HG03280 (cell line): ENCODE data around the gene CEP85.

Experiments used
- ATAC-seq: cut with Tn5 transposase; IDR thresholded peaks from one replicate; pipeline ENCODE4 v1.9.1; 2021; ENCODE audit warnings: mild to moderate bottlenecking, moderate library complexity; ENCODE audit not compliant: unreplicated experiment

The CEP85 gene

DNA sequence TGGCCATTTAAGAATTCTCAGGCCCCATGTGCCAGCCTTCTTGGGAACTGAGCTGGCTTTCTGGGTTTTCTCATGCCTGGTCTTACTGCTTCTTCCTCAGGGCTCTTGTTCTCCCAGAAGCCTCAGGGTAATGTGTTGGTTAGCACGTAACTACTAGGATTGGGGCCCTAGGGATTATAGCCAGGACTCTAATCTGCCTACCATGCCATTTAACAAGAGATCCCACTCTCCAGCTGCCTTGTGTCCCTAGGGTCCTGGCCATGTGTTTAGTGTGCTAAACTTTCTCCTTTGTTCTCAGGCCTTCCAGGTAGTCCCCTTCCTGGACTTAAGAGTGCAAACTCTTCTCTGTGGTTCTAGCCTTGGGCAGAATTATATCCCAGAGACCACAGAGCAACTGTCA, 43.7 kb downstream of the CEP85 start:
- ATAC-seq, result no peak

DNA sequence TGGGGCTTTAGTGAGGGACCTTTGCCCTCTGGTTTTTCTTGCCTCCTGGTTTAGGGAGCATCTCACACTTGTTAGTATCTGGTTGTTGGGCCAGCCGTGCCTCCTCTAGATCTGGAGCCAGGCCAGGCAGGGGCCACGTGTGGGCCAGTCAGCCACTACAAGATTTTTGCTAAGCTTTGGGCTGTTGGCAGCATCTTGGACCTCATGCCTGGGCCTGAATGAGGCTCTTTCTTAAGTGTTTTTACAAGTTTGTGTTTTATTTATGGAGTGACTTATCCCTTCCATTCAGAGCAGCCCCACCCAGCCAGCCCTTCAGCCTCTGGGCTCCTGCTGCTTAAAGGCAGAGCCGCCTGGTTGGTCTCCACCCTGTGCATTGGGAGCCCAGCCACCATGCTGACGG, 44.3 kb downstream of the CEP85 start:
- no peak for ATAC-seq

DNA sequence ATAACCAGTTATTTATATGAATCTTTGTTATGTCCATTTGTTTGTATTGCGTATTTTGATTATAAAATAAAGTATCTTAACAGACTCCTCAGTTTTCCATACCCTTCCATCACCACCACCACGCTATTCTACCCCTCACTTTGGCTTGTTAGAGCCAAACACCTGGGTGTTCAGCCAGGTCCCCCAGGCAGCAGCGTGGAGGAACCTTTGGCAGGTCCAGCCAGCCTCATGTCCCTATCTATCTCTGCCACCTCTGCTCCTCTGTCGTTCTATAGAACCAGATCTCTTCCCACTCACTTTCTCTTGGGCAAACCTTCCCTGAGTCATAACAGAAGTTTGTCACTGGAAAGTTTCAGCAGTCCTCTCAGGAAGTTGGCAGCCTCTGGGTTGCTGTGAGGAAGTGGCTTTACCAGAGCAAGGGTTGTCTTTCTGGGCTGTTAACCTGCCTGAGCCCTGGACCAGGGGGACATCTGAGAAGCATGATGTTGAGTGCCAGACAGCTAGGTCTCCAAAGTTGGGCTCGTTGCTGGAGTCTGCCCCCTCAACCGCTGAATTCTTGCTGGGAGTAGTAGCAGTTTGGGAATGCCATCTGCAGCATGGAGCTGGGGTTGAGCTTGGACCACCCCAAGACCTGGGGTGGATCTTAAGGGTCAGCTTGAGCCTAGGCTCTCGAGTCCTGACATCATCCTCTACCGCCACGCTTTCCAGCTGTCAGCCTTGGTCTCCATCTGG, 44.9 kb downstream of the CEP85 start:
- ATAC-seq, result no peak

DNA sequence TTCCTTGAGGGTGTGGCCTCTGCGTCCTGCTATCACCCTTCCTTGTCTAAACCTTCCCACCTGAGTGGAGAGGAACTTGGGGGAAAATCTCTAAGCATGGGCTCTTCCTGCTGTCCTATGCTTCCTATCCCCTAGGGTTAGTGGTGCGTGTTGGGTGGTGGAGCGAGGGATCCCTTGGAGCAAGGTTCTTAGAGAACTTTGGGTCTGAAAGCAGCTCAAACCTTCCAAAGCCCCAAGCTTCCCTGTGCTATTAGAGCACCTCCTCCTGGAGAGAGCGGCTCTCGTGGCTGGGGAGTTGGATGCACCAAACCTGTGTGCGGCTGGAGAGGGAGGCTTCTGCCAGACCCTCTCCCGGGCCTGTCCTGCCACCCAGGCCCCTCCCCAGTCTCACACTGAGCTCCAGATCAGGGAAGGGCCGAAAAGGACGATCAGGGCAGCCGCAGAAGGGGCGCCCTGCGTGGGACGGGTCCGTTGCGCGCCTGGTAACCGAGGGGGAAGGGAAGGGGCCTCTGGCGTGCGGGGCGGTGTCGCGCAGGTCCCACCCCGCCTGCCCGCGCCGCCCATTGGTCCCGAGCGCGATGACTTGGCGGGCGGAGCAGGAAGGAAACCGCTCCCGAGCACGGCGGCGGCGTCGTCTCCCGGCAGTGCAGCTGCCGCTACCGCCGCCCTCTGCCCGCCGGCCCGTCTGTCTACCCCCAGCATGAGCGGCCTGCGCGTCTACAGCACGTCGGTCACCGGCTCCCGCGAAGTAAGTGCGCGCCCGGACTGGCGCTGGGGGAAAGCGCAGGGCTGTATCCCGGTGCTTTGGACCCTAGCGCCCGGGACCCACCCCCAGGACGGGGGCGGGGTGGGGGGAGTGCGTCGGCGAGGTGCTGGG, 45.7 kb downstream of the CEP85 start, which contains the start of gene SH3BGRL3:
Gene SH3BGRL3 (plus strand): TSS at position 631 of the 877 bp plus-strand sequence. CDS start 70 bp downstream, at position 701.
- ATAC-seq, result peak; percentile 66

DNA sequence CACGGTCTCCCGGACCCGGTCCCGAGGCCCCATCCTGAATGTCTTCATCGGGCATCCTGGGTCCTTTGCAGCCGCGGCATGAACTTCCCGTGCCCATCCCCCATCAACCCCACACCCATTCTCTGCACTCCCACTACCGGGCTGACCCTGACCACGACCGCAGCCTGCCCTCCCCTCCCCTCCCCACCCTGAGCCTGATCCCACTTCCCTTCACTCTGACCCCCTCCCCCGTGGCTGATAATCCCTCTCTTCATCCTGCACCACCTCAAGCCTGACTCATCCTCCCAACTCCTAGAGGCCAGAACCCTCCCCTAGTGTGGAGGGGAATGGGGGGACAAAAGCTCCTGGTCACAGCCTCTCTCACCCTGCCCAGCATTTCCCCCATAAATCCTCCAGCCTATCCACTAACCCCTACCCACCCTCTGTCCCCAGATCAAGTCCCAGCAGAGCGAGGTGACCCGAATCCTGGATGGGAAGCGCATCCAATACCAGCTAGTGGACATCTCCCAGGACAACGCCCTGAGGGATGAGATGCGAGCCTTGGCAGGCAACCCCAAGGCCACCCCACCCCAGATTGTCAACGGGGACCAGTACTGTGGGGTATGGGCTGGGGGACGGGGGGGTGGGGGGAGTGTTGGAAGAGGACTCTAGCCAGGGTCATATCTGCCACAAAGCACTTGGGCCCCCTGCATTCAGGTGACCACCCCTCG, 46.5 kb downstream of the CEP85 start:
- ATAC-seq, result no peak

DNA sequence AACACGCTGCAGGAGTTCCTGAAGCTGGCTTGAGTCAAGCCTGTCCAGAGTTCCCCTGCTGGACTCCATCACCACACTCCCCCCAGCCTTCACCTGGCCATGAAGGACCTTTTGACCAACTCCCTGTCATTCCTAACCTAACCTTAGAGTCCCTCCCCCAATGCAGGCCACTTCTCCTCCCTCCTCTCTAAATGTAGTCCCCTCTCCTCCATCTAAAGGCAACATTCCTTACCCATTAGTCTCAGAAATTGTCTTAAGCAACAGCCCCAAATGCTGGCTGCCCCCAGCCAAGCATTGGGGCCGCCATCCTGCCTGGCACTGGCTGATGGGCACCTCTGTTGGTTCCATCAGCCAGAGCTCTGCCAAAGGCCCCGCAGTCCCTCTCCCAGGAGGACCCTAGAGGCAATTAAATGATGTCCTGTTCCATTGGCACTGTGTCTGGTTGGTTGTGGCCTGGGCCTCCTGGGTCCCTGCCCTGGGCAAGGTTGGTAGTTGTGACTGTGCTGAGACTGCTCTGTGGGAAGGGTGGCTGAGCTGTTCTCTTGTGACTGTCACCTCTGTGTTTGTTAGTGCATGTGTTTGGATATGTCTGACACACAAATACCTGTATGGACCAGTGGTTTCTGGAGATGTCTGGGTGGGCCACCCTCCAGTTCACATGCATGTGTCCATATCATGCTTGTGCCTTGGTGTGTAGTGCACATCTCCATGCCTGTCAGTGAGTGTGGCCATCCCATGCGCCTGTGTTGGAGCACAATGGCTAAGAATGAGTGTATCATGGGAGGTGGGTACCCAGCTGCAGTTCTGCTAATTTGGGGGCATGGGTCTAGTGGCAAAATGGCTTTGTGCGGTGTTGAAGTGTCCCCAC, 47.3 kb downstream of the CEP85 start:
- no peak for ATAC-seq

DNA sequence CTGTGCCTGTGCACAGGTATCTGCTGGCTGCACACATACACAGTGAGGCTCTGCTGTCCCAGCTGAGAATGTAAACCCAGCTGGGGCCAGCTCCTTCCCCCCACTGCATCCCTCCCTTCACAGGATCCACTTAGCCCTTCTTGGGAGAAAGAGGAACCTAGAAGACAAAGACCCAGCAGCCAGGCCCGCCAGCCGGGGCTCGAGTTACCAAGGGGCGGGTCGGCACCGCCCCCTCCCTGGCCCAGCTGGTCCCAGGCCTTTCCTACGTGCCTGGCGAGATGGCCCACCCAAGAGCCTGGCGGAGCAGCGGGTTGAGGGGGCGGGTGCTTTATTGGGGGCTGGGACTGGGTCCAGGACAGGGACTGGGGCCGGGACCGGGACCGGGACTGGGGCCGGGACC, 48.0 kb downstream of the CEP85 start:
- no peak for ATAC-seq

DNA sequence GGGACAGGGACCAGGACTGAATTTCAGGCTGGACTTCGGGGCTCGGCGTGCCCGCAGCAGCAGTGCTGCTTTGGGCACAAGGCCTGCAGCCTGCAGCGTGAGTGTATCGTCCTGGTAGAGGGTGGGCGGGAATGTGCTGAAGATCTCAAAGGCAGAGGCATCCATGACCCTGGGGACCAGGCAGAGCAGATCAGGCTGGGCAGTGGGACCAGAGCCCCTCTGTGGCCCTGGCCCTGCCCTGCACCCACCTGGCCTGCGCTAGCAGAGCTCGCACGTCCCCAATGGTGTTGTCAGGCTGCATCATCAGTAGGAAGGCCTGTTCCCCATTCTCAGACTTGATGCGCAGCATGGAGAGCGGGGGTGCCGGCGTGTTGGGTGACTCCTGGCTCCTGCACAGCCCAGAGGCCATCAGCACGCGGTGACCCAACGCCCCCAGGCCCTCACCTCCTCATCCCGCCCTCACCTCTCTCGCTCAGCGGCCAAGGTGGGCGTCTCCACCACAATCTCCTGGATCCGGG, 48.5 kb downstream of the CEP85 start:
- no peak for ATAC-seq

DNA sequence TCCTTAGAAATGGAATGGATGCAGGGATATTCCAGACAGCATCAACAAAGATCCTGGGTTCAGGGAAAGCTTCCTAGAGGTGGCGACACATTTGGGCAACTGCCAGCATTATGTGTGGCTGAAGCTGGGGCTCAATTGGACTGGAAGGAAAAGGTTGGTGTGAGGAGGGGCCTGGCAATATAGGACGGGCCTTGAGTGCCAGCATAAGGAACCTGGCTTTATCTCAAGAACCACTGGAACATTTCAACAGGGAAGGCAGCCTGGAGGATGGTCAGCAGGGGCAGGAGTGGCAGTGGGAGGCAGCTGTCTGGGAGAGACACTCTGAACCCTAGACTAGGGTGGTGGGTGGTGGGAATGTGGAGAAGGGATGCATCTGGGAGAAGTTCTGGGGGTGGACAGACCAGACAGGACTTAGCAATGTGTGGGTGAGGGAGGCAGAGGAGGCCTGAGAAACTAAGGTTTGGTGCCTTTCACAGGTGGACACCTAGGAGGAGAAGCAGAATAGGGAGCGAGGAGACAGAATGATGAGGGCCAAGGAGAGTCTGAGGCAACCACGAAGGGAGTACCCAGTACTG, 49.4 kb downstream of the CEP85 start:
- ATAC-seq, result no peak

DNA sequence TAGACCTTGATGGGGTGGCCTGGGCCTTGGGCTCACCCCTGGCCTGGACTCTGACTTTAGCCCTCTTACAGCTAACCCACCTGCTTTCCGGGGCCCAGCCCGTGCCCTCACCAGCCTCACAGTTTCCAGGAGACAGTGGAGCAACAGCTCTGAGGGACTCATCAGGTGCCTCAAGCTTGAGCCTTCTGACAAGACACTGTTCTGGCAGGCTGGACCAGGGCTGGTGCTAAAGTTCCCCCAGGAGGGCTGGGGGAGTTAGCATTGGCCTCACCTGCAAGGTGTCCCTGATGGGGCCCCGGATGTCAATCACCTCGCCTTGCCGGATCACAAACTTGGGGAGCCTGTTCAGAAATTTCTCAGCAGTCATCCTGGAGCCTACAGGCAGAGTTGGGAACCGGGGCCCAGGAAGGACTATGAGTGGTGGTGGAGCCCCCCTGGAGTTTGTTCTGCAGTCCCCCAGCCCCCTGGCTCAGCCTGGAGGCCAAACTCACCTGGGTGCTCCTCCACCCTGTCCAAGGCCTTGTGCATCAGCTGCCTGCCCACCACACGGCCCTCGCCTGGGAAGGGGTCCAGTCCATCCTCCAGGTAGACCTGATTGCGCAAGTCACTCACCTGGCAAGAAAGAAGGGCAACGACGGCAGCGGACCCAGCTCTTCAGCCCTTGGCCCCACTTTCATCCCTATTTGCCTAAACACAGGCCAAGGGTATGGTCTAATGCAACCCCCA, 50.0 kb downstream of the CEP85 start:
- ATAC-seq, result no peak

DNA sequence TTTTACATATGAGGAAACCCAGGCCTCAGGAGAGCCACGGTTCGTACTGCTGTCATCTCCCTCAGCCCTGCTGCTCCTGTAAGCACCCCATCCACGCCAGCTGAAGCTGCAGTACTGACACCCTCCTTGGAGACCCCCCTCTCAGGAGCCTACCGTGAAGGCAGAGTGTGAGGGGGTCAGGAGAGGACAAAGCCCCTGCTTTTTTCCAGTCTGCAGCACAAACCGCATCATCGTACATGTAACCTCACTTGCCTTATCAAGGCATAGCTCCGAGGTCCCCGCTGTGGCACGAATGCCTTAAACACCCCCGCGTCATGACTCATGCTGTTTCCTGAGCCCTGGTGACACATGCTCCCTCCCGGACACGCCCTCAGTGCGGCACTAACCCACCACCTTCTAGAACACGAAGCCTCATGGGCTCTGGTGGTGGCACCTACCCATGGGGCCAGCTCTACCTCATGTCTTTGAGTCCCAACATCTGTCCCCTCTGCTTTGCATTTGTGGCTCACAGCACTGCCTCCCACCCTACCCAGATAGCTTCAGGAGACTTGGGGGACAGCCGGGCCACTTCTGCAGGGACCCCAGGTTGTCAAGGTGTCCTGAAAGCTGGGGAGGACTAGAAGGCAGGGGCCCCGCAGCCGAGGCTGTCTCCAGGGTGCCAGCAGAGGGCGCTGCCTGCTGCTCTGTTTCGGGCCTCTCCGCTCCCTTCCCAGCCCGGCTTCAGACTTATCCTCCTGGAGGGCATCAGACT, 50.8 kb downstream of the CEP85 start:
- ATAC-seq, result no peak

DNA sequence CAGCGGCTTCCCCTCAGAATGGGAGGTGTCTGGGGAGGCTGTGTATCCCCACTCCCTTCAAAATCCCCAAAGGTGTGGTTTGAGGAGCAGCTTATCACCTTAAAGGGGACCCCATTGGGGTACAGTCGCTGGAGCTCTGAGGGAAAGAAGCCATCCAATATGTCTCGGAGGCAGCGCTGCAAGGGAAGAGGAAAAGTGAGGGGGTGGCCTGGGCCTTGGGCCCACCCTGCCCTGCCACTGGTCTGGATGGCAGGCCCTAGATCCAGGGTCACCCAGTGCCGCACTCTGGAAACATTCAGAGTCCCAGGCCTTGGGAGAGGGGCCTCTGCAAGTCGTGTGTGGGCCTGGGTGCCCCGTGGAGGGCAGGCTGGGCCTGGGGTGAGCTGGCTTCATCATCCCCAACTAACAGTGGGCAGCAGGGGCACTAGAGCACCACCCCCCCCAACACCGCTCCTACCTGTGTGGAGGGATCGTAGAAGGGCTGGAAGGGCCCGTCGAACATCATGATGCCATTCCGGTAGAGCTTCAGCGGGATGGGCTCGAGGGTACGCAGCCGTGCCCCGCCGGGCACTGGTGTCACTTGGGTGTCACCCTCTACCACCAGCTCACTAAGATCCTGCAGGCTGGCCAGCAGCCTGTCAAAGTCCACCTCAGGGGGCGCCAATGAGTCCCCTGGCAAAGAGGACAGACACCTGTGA, 51.5 kb downstream of the CEP85 start:
- ATAC-seq, result no peak

DNA sequence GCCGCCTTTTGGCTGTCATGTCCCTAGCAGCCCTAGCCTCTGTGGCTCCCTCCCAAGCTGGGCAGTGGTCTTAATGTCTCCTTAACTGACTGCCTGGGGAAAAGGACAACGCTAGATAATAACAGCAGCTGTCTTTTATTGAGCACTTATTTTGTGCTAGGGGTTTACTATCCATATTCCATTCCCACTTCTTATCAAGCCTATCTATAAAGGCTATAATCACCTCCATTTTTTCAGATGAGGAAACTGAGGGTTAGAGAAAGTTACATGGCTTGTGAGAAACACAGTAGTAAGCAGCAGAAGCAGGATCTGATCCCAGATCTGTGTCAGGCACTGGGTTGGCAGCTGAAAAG, 52.0 kb downstream of the CEP85 start:
- ATAC-seq, result no peak

DNA sequence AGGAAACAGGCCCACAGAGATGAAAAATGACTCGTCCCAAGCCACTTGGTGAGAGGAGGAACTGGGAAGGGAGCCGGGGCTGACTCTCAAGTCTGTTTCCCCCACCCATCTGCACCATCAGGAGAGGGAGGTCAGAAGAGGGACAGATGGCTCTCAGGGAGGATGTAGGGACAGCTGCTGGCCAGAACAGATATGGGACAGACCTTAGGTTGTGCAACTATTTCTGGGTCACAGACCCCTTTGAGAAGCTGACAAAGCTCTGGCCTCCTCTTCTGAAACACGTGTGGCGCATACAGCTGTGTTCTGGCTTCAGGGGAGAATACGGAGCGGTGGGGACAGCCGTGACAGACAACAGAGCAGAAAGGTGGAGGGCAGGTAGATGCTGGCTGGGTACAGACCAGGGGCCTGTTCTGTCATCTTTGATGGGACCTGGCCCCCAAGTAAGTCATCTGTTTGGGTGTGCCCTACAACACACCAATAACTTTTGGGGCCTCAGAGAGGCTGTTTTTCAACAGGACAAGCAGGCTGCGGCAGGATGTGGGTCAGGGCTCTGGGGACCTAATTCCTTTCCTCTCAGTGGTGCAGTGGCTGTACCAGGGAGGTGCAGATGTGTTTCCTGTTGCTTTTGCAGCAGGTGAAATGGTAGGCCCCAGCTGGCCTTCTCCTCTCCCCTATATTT, 53.2 kb downstream of the CEP85 start:
- no peak for ATAC-seq

DNA sequence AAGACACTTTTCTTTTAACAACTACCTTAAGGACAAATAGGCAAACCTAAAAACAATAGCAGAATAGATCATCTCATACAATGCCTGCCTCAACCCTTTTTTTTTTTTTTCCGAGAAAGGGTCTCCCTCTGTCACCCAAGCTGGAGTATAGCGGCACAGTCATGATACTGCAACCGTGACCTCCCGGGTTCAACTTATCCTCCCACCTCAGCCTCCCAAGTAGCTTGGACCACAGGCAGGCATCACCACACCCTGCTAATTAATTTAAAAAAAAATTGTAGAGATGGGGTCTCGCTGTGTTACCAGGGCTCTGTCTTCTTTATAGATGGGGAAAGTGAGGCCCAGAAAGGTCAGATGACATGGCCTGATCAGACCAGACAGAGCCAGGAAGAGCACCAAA, 53.8 kb downstream of the CEP85 start:
- no peak for ATAC-seq

DNA sequence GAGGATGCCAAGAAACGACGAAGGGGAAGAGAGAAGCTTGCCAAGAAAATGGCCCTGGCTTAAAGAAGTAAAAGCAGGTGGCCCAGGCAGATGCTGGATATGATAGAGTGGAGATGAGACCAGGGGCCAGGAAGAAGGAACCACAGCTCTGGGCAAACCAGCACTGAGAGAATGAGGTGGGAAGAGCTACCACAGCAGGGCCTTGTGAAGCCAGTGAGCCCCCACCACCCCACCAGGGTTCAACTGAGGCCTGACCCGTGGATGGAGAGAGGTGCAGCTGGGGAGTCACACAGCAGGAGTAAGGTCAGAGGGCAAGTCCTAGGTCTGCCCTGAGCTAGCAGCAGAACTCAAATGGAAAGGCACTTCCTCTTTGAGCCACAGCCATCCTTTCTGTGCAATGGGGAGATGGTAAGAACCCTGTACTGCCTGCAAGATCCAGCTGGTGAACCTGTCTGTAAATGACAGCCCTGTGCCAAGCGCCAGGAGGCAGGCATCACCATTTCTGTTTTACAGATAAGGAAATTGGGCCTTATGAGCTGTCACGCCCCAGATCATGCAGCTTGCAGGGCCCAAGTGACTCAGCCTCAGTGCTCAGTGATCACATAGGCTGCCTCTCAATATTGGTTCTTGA, 54.4 kb downstream of the CEP85 start:
- ATAC-seq, result no peak
